ENCODE data around the gene NOS3. TPM values are rescaled to one million over a fixed set of nuclear protein-coding genes. Genes with fewer than 3 reads are reported as not detected.

NOS3 gene
- total RNA-seq, 1 donor from 2014 or later, result 0.86 TPM

- DNase-seq, result peak; percentile 23
- peaks cover 21% of the 10 kb centered on the region for H3K9me3 Mint-ChIP-seq (ENCODE audit: unreplicated experiment)
- no peak for TF ChIP-seq CTCF (IDR thresholded peaks at IDR 0.05; ENCODE audit: partially characterized antibody, unreplicated experiment)
- H3K27ac Mint-ChIP-seq (ENCODE audit: unreplicated experiment), result peak overlapping the region; percentile 48
- H3K4me1 Mint-ChIP-seq (ENCODE audit: low read depth, unreplicated experiment), result peaks cover 60% of the 10 kb centered on the region
- peak overlapping the region; percentile 45 for H3K4me3 Mint-ChIP-seq (ENCODE audit: unreplicated experiment)
- peaks cover 5% of the 10 kb centered on the region for H3K36me3 Mint-ChIP-seq (ENCODE audit: unreplicated experiment)
- peaks cover 13% of the 10 kb centered on the region for H3K27me3 Mint-ChIP-seq (ENCODE audit: unreplicated experiment)
Measured at GRCh38 chr7:150969475-150969874, 21.3 kb upstream of the NOS3 start.

GRCh38 chr7:150970424-150970823, 20.4 kb upstream of the NOS3 start:
- peaks cover 5% of the 10 kb centered on the region for H3K36me3 Mint-ChIP-seq (ENCODE audit: unreplicated experiment)
- H3K27ac Mint-ChIP-seq (ENCODE audit: unreplicated experiment), result peak overlapping the region; percentile 99
- peaks cover 15% of the 10 kb centered on the region for H3K27me3 Mint-ChIP-seq (ENCODE audit: unreplicated experiment)
- no peak for TF ChIP-seq CTCF (IDR thresholded peaks at IDR 0.05; ENCODE audit: partially characterized antibody, unreplicated experiment)
- peak; percentile 12 for DNase-seq
- H3K4me1 Mint-ChIP-seq (ENCODE audit: low read depth, unreplicated experiment), result peaks cover 53% of the 10 kb centered on the region
- peaks cover 21% of the 10 kb centered on the region for H3K9me3 Mint-ChIP-seq (ENCODE audit: unreplicated experiment)
- H3K4me3 Mint-ChIP-seq (ENCODE audit: unreplicated experiment), result peak overlapping the region; percentile 86

GRCh38 chr7:150971242-150972022, 19.4 kb upstream of the NOS3 start:
- peaks cover 15% of the 10 kb centered on the region for H3K27me3 Mint-ChIP-seq (ENCODE audit: unreplicated experiment)
- DNase-seq, result peak; percentile 58
- peak overlapping the region; percentile 99 for H3K27ac Mint-ChIP-seq (ENCODE audit: unreplicated experiment)
- peaks cover 26% of the 10 kb centered on the region for H3K9me3 Mint-ChIP-seq (ENCODE audit: unreplicated experiment)
- H3K4me3 Mint-ChIP-seq (ENCODE audit: unreplicated experiment), result peak overlapping the region; percentile 86
- peaks cover 50% of the 10 kb centered on the region for H3K4me1 Mint-ChIP-seq (ENCODE audit: low read depth, unreplicated experiment)
- peaks cover 5% of the 10 kb centered on the region for H3K36me3 Mint-ChIP-seq (ENCODE audit: unreplicated experiment)
- no peak for TF ChIP-seq CTCF (IDR thresholded peaks at IDR 0.05; ENCODE audit: partially characterized antibody, unreplicated experiment)

- H3K27ac Mint-ChIP-seq (ENCODE audit: unreplicated experiment), result peak overlapping the region; percentile 99
- DNase-seq, result peak; percentile 48
- H3K27me3 Mint-ChIP-seq (ENCODE audit: unreplicated experiment), result peaks cover 15% of the 10 kb centered on the region
- H3K36me3 Mint-ChIP-seq (ENCODE audit: unreplicated experiment), result peaks cover 5% of the 10 kb centered on the region
- peak overlapping the region; percentile 80 for H3K4me3 Mint-ChIP-seq (ENCODE audit: unreplicated experiment)
- H3K4me1 Mint-ChIP-seq (ENCODE audit: low read depth, unreplicated experiment), result peaks cover 52% of the 10 kb centered on the region
- H3K9me3 Mint-ChIP-seq (ENCODE audit: unreplicated experiment), result peaks cover 29% of the 10 kb centered on the region
- TF ChIP-seq CTCF (IDR thresholded peaks at IDR 0.05; ENCODE audit: partially characterized antibody, unreplicated experiment), result no peak
Measured at GRCh38 chr7:150972023-150972468, 18.8 kb upstream of the NOS3 start.

- peaks cover 19% of the 10 kb centered on the region for H3K27me3 Mint-ChIP-seq (ENCODE audit: unreplicated experiment)
- peaks cover 34% of the 10 kb centered on the region for H3K9me3 Mint-ChIP-seq (ENCODE audit: unreplicated experiment)
- TF ChIP-seq CTCF (IDR thresholded peaks at IDR 0.05; ENCODE audit: partially characterized antibody, unreplicated experiment), result no peak
- H3K4me1 Mint-ChIP-seq (ENCODE audit: low read depth, unreplicated experiment), result peaks cover 45% of the 10 kb centered on the region
- DNase-seq, result peak; percentile 6
- peaks cover 5% of the 10 kb centered on the region for H3K36me3 Mint-ChIP-seq (ENCODE audit: unreplicated experiment)
- peak overlapping the region; percentile 72 for H3K27ac Mint-ChIP-seq (ENCODE audit: unreplicated experiment)
- H3K4me3 Mint-ChIP-seq (ENCODE audit: unreplicated experiment), result peak overlapping the region; percentile 63
Measured at GRCh38 chr7:150972741-150973140, 18.1 kb upstream of the NOS3 start.

Measured in glutamatergic neuron (in vitro differentiated cells).